Prostate gland (tissue), 2 donors: ENCODE data around the gene KLHDC3. TPM values are rescaled to one million over a fixed set of nuclear protein-coding genes. Genes with fewer than 3 reads are reported as not detected.

Experiments used
- DNase-seq: peaks from one replicate; pipeline ENCODE4 v3.0.0-alpha.2; 2019; ENCODE audit warnings: low spot score
- H3K27ac ChIP-seq, 2 donors: fragments of 200-600 bp; sonication (generic); 2 replicates each; pipeline ENCODE4 v1.5.1; 2017 to 2019
- H3K27me3 ChIP-seq: fragments of 200-600 bp; sonication (generic); replicated peaks from 2 replicates; pipeline ENCODE4 v1.5.1; 2019; ENCODE audit not compliant: insufficient read depth
- H3K36me3 ChIP-seq, 2 donors: fragments of 200-600 bp; sonication (generic); 1 replicate in 1 of 2; 2 replicates in 1 of 2; pipeline versions ENCODE4 v1.5.1 to v1.8.1; 2017 to 2019
- H3K4me1 ChIP-seq: fragments of 200-600 bp; sonication (generic); replicated peaks from 2 replicates; pipeline ENCODE4 v1.5.1; 2019
- H3K4me3 ChIP-seq, 2 donors: fragments of 200-600 bp; sonication (generic); 2 replicates each; pipeline ENCODE4 v1.5.1; 2017 to 2019
- H3K9me3 ChIP-seq: fragments of 200-600 bp; sonication (generic); 2 replicates; pipeline ENCODE4 v1.5.1; 2017
- POLR2A ChIP-seq: fragments of 450-650 bp; IDR thresholded peaks from one replicate; pipeline ENCODE4 v1.6.1; 2016; ENCODE audit warnings: antibody characterized with exemption, mild to moderate bottlenecking
- POLR2AphosphoS5 ChIP-seq: sonication (generic); formaldehyde crosslinking; IDR thresholded peaks from one replicate; pipeline ENCODE4 v1.6.1; 2017; ENCODE audit warnings: antibody characterized with exemption
- WGBS: methylation state at CpG from one replicate; pipeline ENCODE4 v1.1.5; 2018; 5-methylcytosine and 5-hydroxymethylcytosine counted together
- intact Hi-C: fragments of 100-400 bp; cut with DNase I; formaldehyde crosslinking; loops from one replicate; pipeline ENCODE4 v1.14.2; 2022
- total RNA-seq, 2 donors: library from RNA; depleted of rRNA; stranded (reverse); fragments of >200 nt; gene quantifications; one replicate each; pipeline ENCODE4 v1.1.0, GENCODE V29; 2016
- TF ChIP-seq, protein P1 (sequence below), 4 experiments: fragments of 200-600 bp in 2 of 4; fragments of 450-650 bp in 2 of 4; sonication (generic) in 2 of 4; IDR thresholded peaks; 1 replicate in 3 of 4; 2 replicates in 1 of 4; pipeline ENCODE4 v1.5.1; 2016 to 2019; ENCODE audit warnings: antibody characterized with exemption in 4 of 4, mild to moderate bottlenecking in 2 of 4, moderate library complexity in 2 of 4

The KLHDC3 gene
- total RNA-seq, 2 donors from 2014 or later, result 138 to 148 TPM

DNA sequence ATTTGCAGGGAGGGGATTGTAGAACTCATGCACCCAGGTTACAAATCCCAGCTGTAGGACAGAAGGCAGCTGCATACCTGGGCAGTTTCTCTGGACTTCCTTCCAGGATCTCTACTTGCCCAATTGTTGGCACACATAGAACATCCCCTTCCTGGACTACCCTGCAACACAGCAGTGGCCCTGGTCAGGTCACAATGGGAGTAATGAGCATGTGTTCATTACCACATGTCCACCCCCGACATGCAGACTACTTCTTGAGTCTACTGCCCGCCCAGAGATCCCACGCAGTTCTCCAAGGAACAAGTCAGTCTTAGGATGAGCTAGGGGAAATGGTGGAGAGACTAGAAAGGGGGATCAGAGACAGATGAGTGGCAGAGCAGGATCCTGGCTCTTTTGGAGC, 40.1 kb upstream of the KLHDC3 start:
- Histone ChIP-seq H3K4me3 (no peak overlapping the region), H3K4me1 (no peaks in the 10 kb centered on the region), H3K36me3 (no peaks in the 10 kb centered on the region), H3K9me3 (no peaks in the 10 kb centered on the region), H3K27me3 (no peaks in the 10 kb centered on the region), H3K27ac (no peak overlapping the region)
- WGBS, result 97% methylated on average over 3 of the region's 3 CpGs
- TF ChIP-seq, protein P1, sequence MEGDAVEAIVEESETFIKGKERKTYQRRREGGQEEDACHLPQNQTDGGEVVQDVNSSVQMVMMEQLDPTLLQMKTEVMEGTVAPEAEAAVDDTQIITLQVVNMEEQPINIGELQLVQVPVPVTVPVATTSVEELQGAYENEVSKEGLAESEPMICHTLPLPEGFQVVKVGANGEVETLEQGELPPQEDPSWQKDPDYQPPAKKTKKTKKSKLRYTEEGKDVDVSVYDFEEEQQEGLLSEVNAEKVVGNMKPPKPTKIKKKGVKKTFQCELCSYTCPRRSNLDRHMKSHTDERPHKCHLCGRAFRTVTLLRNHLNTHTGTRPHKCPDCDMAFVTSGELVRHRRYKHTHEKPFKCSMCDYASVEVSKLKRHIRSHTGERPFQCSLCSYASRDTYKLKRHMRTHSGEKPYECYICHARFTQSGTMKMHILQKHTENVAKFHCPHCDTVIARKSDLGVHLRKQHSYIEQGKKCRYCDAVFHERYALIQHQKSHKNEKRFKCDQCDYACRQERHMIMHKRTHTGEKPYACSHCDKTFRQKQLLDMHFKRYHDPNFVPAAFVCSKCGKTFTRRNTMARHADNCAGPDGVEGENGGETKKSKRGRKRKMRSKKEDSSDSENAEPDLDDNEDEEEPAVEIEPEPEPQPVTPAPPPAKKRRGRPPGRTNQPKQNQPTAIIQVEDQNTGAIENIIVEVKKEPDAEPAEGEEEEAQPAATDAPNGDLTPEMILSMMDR (IDR thresholded peaks at IDR 0.05), result no peak
- no peak for TF ChIP-seq POLR2AphosphoS5
- no peak for TF ChIP-seq POLR2A
- no peak for DNase-seq
- intact Hi-C loops, result no loop called here

GRCh38 chr6:42974919-42975505, 39.0 kb upstream of the KLHDC3 start:
- Histone ChIP-seq H3K36me3 (no peaks in the 10 kb centered on the region), H3K27me3 (no peaks in the 10 kb centered on the region), H3K27ac (no peak overlapping the region), H3K4me3 (no peak overlapping the region), H3K9me3 (no peaks in the 10 kb centered on the region), H3K4me1 (peaks cover 3% of the 10 kb centered on the region)
- DNase-seq, result no peak
- no peak for TF ChIP-seq POLR2A
- TF ChIP-seq, protein P1 (IDR thresholded peaks at IDR 0.05), result no peak
- no peak for TF ChIP-seq POLR2AphosphoS5
- WGBS, result 60% methylated on average over 5 of the region's 5 CpGs
- intact Hi-C loops, result no loop called here

- intact Hi-C loops, result no loop called here
- H3K4me3 ChIP-seq, result peak overlapping the region; percentile 84 to 91
- 4% methylated on average over 6 of the region's 28 CpGs for WGBS
- H3K27me3 ChIP-seq, result no peaks in the 10 kb centered on the region
- H3K9me3 ChIP-seq, result no peaks in the 10 kb centered on the region
- no peaks in the 10 kb centered on the region for H3K36me3 ChIP-seq
- H3K27ac ChIP-seq, result peak overlapping the region; percentile 79 to 91
- TF ChIP-seq POLR2A, result no peak
- TF ChIP-seq POLR2AphosphoS5, result no peak
- TF ChIP-seq, protein P1 (IDR thresholded peaks at IDR 0.05), result no peak
- DNase-seq, result no peak
- H3K4me1 ChIP-seq, result peaks cover 4% of the 10 kb centered on the region
These were observed 35.6 kb upstream of the KLHDC3 start for GRCh38 chr6:42978487-42978838.

DNA sequence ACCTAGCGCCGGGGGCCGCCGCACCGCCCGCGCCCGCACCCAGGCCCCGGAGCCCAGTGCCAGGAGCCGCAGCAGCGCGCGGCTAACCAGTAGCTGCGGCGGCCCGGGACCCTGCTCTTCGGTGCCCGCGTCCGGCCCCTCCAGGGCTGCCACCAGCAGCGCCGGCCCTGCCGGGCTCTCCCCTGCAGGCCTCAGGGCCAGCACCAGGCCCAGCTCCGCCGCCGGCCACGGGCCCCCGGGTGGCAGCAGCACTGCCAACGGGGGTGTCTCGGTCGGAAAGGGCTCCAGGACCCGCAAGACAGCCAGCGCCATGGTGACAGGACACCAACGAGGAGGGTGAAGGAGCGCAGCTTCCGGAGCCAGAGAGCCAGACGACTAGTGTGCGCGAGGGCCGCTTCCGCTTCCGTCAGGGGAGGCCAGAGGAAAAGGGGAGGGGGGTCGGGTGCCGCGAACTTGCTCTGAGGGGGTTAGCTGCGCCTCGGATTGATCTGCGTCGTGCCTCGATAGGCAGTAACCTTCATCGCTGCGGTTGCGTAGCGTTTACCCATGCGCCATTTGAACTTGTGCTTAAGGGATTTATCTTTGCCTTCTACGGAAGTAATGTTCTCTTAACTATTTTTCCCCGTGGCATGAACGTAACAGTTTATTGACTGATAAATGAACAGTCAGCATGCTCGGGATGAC, 35.1 kb upstream of the KLHDC3 start, which contains the start of gene PEX6:
Gene PEX6, minus strand, starts transcription at position 343 of the 684 bp plus-strand sequence. Its CDS starts 31 bp downstream, at position 312.
- peaks cover 4% of the 10 kb centered on the region for H3K4me1 ChIP-seq
- peak within 1 kb of the TSS; percentile 79 to 91 for H3K27ac ChIP-seq
- peak; percentile 74 for DNase-seq
- under 1% methylated on average over 31 of the region's 59 CpGs for WGBS
- TF ChIP-seq POLR2AphosphoS5 (peak; percentile 55), POLR2A (peak; percentile 16)
- TF ChIP-seq, protein P1 (IDR thresholded peaks at IDR 0.05), result no peak
- intact Hi-C loops, result no loop called here
- H3K4me3 ChIP-seq, result peak within 1 kb of the TSS; percentile 84 to 91
- H3K36me3 ChIP-seq, result no peaks in the 10 kb centered on the region
- no peaks in the 10 kb centered on the region for H3K9me3 ChIP-seq
- H3K27me3 ChIP-seq, result no peaks in the 10 kb centered on the region
